HL-60/S4 (cell line): Measurements from ENCODE around the gene PLEKHH1.
"Not testable (repeated sequence)": the region's sequence is repeated elsewhere in the genome, so short reads cannot be mapped to it uniquely, and the experiment has no call there.

Experiments
- in situ Hi-C: fragments of 300-500 bp; cut with MboI; formaldehyde crosslinking; loops from 2 replicates; pipeline ENCODE4 v1.14.3; 2022; ENCODE audit warnings: low sequenced_read_pairs

The PLEKHH1 gene

GRCh38 chr14:67529947-67530935 lies 2.8 kb upstream of the PLEKHH1 start:
- in situ Hi-C loops, result no loop called here

GRCh38 chr14:67532606-67532997 lies 488 bp upstream of the PLEKHH1 start:
- in situ Hi-C loops, result no loop called here

GRCh38 chr14:67533754-67534085 lies 630 bp downstream of the PLEKHH1 start:
- in situ Hi-C loops, result no loop called here

- in situ Hi-C loops, result no loop called here
Observed at GRCh38 chr14:67536087-67536486, 3.0 kb downstream of the PLEKHH1 start.

GRCh38 chr14:67537736-67538135 lies 4.6 kb downstream of the PLEKHH1 start:
- in situ Hi-C loops, result no loop called here

GRCh38 chr14:67538501-67538900 lies 5.4 kb downstream of the PLEKHH1 start:
- in situ Hi-C loops, result no loop called here

- in situ Hi-C loops, result no loop called here
Observed at GRCh38 chr14:67539116-67539515, 6.0 kb downstream of the PLEKHH1 start.

GRCh38 chr14:67541448-67542387 lies 8.6 kb downstream of the PLEKHH1 start:
- in situ Hi-C loops, result no loop called here

GRCh38 chr14:67542620-67543019 lies 9.5 kb downstream of the PLEKHH1 start:
- in situ Hi-C loops, result not testable (repeated sequence)

- in situ Hi-C loops, result no loop called here
Observed at GRCh38 chr14:67544590-67544989, 11.5 kb downstream of the PLEKHH1 start.

- in situ Hi-C loops, result no loop called here
Observed at GRCh38 chr14:67547224-67547780, 14.2 kb downstream of the PLEKHH1 start.

- in situ Hi-C loops, result no loop called here
Observed at GRCh38 chr14:67549734-67550133, 16.6 kb downstream of the PLEKHH1 start.

- in situ Hi-C loops, result no loop called here
Observed at GRCh38 chr14:67551123-67551522, 18.0 kb downstream of the PLEKHH1 start.

GRCh38 chr14:67551940-67552339 lies 18.9 kb downstream of the PLEKHH1 start:
- in situ Hi-C loops, result no loop called here

- in situ Hi-C loops, result no loop called here
Observed at GRCh38 chr14:67553547-67553946, 20.5 kb downstream of the PLEKHH1 start.

- in situ Hi-C loops, result no loop called here
Observed at GRCh38 chr14:67554341-67554740, 21.3 kb downstream of the PLEKHH1 start.

- in situ Hi-C loops, result no loop called here
Observed at GRCh38 chr14:67555518-67556090, 22.5 kb downstream of the PLEKHH1 start.

GRCh38 chr14:67556671-67557070 lies 23.6 kb downstream of the PLEKHH1 start:
- in situ Hi-C loops, result no loop called here

GRCh38 chr14:67557118-67557517 lies 24.0 kb downstream of the PLEKHH1 start:
- in situ Hi-C loops, result no loop called here

- in situ Hi-C loops, result no loop called here
Observed at GRCh38 chr14:67557656-67558055, 24.6 kb downstream of the PLEKHH1 start.

GRCh38 chr14:67559639-67560038 lies 26.5 kb downstream of the PLEKHH1 start:
- in situ Hi-C loops, result no loop called here
